Measurements from ENCODE around the gene TBX19.

DNA sequence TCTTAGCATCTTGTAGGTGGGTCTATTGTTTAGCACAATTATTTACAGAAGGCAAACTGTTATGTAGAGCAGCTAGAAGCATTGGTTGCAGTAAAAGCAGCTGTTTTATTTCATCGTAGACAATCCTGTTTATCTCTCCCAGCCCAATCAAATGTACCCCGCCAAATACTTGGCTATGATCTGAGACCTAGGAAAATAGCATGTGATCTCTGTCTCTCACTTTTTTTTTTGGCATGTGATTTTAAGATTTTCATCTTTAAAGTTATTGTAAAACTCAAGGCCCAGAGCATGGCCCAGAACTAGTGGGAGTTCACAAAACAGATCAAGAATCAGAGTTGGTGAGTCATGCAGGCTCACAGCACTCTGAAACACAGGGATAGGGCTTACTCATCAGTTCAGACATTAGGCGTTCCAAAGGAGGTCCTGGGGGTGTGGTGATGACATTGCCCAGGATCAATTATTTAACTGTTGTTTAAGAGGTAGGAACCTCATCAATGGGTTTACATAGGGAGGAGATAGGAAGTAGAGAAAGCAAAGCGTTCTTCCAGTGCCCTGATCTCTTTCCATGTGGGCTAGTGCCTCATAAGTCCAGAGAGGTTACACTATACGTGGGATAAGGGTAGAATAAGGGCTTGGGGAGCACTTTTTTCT, 40.2 kb downstream of the TBX19 start:
- TF ChIP-seq, protein P1, sequence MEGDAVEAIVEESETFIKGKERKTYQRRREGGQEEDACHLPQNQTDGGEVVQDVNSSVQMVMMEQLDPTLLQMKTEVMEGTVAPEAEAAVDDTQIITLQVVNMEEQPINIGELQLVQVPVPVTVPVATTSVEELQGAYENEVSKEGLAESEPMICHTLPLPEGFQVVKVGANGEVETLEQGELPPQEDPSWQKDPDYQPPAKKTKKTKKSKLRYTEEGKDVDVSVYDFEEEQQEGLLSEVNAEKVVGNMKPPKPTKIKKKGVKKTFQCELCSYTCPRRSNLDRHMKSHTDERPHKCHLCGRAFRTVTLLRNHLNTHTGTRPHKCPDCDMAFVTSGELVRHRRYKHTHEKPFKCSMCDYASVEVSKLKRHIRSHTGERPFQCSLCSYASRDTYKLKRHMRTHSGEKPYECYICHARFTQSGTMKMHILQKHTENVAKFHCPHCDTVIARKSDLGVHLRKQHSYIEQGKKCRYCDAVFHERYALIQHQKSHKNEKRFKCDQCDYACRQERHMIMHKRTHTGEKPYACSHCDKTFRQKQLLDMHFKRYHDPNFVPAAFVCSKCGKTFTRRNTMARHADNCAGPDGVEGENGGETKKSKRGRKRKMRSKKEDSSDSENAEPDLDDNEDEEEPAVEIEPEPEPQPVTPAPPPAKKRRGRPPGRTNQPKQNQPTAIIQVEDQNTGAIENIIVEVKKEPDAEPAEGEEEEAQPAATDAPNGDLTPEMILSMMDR (IDR thresholded peaks at IDR 0.05 in 4 of 5, conservative IDR thresholded peaks at IDR 0.05 in 1 of 5) = no peak
- TF ChIP-seq POLR2A (IDR thresholded peaks at IDR 0.05) = no peak
